Measurements from ENCODE around the gene FCN2. TPM values are rescaled to one million over a fixed set of nuclear protein-coding genes. Genes with fewer than 3 reads are reported as not detected.

The FCN2 gene
- total RNA-seq, 4 donors from 2014 or later, result 1.9 TPM; not detected in 3

DNA sequence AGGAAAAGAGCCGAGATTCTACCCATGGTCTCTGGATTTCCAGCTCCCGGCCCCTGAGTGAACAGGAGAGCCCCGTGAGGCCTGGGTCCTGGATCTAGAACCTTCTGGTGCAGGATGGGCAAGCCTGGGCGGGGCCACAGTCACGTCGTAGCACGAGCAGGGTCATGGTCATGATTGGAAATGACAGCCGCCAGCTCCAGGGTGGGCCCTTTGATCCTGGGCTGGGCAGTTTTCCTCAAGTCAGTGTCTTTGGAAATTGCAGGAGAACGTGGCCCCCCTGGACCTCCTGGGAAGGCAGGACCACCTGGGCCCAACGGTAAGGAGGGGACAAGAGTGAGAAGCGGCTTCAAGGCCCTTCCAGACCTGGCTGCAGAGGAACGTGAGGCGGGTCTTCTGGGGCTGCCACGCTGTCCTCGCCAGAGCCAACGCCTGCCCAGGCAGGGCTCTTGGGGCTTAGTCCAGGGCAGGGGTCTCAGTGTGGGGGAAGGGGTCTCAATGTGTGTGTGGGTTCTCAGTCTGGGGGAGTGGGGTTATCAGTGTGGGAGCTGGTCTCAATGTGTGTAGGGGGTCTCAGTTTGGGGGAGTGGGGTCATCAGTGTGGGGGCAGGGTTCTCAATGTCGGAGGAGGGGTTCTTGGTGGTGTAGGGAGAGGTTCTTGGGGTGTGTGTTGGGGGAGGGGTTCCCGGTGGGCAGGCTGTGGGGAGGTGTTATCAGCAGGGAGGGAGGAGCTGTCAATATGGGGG, 2.6 kb downstream of the FCN2 start:
- no peaks in the 10 kb centered on the region for H3K4me1 ChIP-seq
- no peak for DNase-seq (ENCODE audit: low spot score in 2 of 2)
- H3K36me3 ChIP-seq, result no peaks in the 10 kb centered on the region
- TF ChIP-seq, protein P1, sequence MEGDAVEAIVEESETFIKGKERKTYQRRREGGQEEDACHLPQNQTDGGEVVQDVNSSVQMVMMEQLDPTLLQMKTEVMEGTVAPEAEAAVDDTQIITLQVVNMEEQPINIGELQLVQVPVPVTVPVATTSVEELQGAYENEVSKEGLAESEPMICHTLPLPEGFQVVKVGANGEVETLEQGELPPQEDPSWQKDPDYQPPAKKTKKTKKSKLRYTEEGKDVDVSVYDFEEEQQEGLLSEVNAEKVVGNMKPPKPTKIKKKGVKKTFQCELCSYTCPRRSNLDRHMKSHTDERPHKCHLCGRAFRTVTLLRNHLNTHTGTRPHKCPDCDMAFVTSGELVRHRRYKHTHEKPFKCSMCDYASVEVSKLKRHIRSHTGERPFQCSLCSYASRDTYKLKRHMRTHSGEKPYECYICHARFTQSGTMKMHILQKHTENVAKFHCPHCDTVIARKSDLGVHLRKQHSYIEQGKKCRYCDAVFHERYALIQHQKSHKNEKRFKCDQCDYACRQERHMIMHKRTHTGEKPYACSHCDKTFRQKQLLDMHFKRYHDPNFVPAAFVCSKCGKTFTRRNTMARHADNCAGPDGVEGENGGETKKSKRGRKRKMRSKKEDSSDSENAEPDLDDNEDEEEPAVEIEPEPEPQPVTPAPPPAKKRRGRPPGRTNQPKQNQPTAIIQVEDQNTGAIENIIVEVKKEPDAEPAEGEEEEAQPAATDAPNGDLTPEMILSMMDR (IDR thresholded peaks at IDR 0.05), result no peak
- TF ChIP-seq POLR2A (IDR thresholded peaks at IDR 0.05), result no peak
- TF ChIP-seq EP300 (IDR thresholded peaks at IDR 0.05), result no peak
- no peak overlapping the region for H3K4me3 ChIP-seq
- no peak overlapping the region for H3K27ac ChIP-seq
- H3K9me3 ChIP-seq, result no peaks in the 10 kb centered on the region
- 85 to 89% methylated on average over 18 of the region's 18 CpGs for WGBS, 2 donors
- peaks cover 0 to 9% of the 10 kb centered on the region in 2 donors for H3K27me3 ChIP-seq

DNA sequence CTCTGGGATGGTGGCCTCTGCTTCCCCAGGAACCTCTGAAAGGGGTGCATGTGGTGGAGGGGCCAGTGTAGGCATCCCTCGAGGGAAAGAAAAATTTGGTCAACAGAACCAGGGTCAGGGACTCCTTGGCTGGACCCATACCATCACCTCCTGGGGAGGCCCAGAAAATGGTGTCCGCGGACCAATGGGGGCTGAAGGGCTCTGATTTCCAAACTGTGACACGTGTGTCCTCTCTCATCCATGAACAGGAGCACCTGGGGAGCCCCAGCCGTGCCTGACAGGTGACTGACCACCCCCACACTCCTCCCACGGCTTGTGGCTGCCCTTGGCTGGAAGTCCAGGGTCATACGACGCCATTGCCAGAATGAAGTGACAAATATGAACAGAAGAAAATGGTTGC, 3.9 kb downstream of the FCN2 start:
- H3K27ac ChIP-seq, result no peak overlapping the region
- TF ChIP-seq, protein P1 (IDR thresholded peaks at IDR 0.05), result no peak
- no peak for TF ChIP-seq EP300 (IDR thresholded peaks at IDR 0.05)
- TF ChIP-seq POLR2A (IDR thresholded peaks at IDR 0.05), result no peak
- no peaks in the 10 kb centered on the region for H3K9me3 ChIP-seq

DNA sequence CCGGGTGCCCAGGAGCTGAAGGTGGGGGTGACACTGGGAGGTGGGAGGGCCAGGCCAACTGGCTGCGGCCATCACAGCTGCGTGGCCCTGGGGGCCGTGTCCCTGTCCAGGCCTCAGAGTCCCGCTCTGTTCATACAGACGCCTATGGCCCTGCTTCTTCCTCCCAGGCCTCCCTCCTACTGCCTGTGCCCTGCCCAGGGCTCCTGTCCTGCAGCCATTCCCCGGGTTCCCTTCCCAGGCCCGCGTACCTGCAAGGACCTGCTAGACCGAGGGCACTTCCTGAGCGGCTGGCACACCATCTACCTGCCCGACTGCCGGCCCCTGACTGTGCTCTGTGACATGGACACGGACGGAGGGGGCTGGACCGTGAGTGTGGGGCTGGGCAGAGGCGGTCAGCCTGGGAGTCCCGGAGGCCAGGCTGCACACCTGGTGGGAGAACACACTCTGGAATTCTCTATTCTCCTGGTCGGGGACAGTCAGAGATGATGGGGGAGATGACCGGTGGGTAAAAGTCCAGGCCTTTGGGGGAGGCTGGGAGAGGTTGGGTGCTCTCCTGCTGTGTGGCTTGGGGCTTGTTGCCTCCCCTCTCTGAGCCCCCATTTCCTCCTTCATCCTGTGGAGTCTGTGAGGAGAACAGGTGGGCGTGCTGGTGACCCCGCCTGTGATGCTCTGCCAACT, 4.5 kb downstream of the FCN2 start:
- Histone ChIP-seq H3K4me3 (no peak overlapping the region), H3K27me3 (peaks cover 0 to 9% of the 10 kb centered on the region in 2 donors), H3K4me1 (no peaks in the 10 kb centered on the region), H3K27ac (no peak overlapping the region), H3K9me3 (no peaks in the 10 kb centered on the region), H3K36me3 (no peaks in the 10 kb centered on the region)
- no peak for DNase-seq (ENCODE audit: low spot score in 2 of 2)
- TF ChIP-seq EP300 (IDR thresholded peaks at IDR 0.05), result no peak
- TF ChIP-seq POLR2A (IDR thresholded peaks at IDR 0.05), result no peak
- TF ChIP-seq, protein P1 (IDR thresholded peaks at IDR 0.05), result no peak
- WGBS, 2 donors, result 88 to 93% methylated on average over 22 of the region's 22 CpGs

More for the DNA sequence above, 3.9 kb downstream of the FCN2 start:
- no peaks in the 10 kb centered on the region for H3K36me3 ChIP-seq
- peaks cover 0 to 9% of the 10 kb centered on the region in 2 donors for H3K27me3 ChIP-seq
- no peak overlapping the region for H3K4me3 ChIP-seq
- H3K4me1 ChIP-seq, result no peaks in the 10 kb centered on the region
- 81 to 89% methylated on average over 8 of the region's 8 CpGs for WGBS, 2 donors
- no peak for DNase-seq (ENCODE audit: low spot score in 2 of 2)

DNA sequence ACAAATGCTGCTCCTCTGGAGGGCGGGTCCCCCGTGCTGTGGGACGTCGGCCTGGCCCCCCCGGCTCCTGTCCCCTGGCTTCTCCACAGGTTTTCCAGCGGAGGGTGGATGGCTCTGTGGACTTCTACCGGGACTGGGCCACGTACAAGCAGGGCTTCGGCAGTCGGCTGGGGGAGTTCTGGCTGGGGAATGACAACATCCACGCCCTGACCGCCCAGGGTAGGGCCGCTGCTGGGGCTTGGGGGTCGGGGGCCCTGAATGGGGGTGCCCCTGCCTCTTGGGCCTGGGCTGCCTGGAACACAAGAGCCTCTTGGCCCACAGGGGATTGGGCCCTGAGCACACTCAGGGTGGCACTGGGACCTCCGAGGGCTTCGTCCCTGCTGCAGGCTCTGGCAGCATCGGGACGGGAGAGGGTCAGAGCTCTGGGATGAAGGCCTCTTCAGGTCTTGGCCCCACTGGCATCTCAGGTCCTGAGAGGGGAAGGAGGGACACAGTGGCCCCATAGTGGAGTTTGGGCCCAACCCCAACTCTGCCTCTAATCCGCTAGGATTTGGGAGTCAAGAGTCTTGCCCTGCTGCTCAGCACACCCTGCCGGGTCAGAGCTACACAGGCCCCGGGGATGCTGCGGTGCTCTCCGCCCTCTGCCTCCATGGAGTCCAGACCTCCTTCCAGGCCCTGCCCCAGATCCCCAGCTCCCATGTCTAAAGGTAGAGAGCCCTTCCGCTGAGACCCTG, 5.2 kb downstream of the FCN2 start:
- Histone ChIP-seq H3K27ac (no peak overlapping the region), H3K4me3 (no peak overlapping the region), H3K4me1 (no peaks in the 10 kb centered on the region), H3K36me3 (no peaks in the 10 kb centered on the region), H3K27me3 (peaks cover 0 to 9% of the 10 kb centered on the region in 2 donors), H3K9me3 (no peaks in the 10 kb centered on the region)
- DNase-seq (ENCODE audit: low spot score in 2 of 2), result no peak
- TF ChIP-seq, protein P1 (IDR thresholded peaks at IDR 0.05), result no peak
- no peak for TF ChIP-seq POLR2A (IDR thresholded peaks at IDR 0.05)
- no peak for TF ChIP-seq EP300 (IDR thresholded peaks at IDR 0.05)
- WGBS, 2 donors, result 77 to 86% methylated on average over 19 to 21 of the region's 24 CpGs
